VCaP (cell line): Measurements from ENCODE around the gene GRHL3.

Experiments used
- H3K27ac ChIP-seq: fragments of 450-650 bp; 2 replicates; pipeline ENCODE4 v1.5.1; 2017
- CTCF ChIP-seq: fragments of 450-650 bp; conservative IDR thresholded peaks from 2 replicates; pipeline ENCODE4 v1.5.1; 2017; ENCODE audit warnings: mild to moderate bottlenecking, moderate library complexity

GRHL3 gene

DNA sequence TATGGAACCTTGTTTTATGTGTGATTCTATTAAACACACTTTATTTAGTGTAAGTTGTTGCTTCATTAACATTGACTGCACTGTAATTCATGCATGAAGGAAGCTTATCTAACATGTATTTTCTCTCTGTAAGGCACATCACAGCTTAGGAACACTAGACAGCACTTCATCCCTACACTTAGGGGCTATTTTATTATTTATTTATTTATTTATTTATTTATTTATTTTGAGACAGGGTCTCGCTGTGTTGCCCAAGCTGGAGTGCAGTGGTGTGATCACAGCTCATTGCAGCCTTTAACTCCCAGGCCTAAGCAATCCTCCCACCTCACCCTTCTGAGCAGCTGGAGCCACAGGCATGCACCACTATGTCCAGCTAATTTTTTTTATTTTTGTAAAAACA, 30.7 kb upstream of the GRHL3 start:
- no peak for TF ChIP-seq CTCF
- no peak overlapping the region for H3K27ac ChIP-seq

GRCh38 chr1:24289937-24290595, 29.1 kb upstream of the GRHL3 start:
- TF ChIP-seq CTCF: no peak
- H3K27ac ChIP-seq: peak overlapping the region; percentile 56

DNA sequence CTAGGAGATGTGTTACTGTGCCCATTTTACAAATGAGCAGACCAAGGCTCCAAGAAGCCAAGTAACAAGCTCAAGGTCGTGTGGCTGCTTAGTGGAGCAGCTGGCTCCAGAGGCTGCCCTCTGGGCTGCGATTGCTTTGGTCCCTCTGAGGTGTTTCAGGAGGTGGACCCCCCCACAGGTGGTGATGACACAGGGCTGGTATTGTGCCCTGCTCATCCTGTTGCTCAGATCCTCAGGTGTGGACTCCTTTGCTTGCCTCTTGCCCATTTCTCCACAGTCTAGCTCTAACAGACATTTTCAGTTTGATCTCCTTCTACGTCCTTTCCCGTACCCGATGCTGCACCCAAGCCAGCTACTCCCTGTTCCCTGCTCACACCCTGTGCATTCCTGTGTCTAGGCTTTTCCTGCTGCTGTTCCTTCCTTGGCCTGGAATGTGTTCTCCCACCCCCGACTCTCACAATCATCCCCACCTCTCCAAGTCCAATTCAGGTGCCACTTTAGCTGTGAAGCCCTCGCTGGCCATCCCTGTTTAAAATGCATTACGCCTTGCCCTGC, 28.1 kb upstream of the GRHL3 start:
- no peak overlapping the region for H3K27ac ChIP-seq
- no peak for TF ChIP-seq CTCF

GRCh38 chr1:24292103-24292502, 27.1 kb upstream of the GRHL3 start:
- no peak overlapping the region for H3K27ac ChIP-seq
- TF ChIP-seq CTCF: no peak

DNA sequence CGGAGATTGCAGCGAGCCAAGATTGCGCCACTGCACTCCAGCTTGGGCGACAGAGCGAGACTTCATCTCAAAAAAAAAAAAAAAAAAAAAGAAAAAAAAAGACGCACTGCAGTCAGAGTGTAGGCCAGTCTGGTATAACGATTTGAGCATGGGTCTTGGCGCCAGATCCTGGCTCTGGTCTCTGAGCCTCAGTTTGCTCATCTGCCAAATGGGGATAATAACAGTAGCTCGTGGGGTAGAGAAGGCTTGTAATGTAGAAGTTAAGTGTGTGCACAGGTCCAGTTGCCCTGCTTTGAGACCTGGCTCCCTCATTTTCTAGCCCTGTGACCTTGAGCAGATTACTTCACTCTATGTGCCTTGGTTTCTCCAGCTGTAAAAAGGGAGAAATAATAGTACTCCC, 26.3 kb upstream of the GRHL3 start:
- TF ChIP-seq CTCF: no peak
- H3K27ac ChIP-seq: no peak overlapping the region

DNA sequence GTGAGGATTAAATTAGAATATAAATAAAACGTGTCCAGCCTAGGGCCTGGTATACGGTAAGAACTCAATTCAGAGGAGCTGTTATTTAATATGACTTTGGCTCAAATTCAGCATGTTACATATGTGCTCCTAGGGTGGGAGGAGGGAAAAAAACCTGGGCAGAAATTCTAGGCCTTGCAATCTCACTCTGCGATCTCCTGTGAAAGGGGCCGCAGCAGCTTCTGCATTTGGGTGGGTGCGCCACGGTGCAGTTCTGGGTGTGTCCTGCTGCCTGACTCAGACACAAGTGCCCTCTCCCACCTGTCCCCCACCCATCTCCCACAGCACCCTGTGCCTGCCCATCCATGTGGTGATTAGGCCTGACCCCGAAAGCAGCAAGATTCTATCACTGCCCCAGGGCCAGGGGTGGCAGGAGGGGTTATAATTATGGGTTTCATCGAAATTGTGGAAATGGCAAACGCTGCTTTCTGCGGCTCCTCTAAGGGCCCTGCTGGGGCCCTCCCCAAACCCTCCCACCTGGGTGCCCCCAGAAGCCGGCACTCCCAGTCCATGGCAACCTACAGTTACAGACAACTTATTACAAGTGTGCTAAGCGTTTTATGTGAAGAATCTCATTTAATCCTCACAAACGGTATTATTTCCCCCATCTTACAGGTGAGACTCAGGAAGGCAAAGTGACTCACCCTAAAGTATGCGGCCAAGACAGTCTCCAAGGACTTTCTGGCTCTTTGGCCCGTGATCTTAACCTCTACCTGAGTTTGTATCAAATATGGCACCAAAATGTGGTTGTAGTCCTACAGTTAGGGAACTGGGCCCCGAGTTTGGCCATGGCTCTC, 25.5 kb upstream of the GRHL3 start:
- no peak for TF ChIP-seq CTCF
- H3K27ac ChIP-seq: peak overlapping the region; percentile 83

DNA sequence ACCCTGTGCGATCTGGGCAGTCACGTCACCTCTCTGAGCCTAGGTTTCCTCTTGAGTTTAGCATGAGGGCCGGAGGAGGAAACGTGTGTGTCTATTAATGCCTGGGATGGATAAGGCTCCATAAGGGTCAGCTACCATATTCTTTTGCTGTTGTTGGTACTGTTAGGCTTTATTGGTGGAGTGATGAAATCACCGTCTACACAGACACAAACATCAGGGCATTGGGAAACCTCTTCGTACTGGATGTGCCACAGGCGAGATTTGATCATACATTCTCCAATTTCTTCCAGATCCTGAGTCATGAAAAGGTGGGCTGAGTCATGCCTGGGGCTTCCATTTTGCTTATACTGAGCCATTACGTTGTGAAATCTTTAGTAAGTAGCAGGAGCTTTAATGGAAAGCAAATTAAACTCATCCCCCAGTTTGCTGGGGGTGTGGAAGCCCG, 24.9 kb upstream of the GRHL3 start:
- H3K27ac ChIP-seq: peak overlapping the region; percentile 83
- no peak for TF ChIP-seq CTCF
